Sigmoid colon (tissue), 7 donors: ENCODE data around the gene CDC14B. TPM values are rescaled to one million over a fixed set of nuclear protein-coding genes. Genes with fewer than 3 reads are reported as not detected.

Experiments used
- DNase-seq: peaks from one replicate; pipeline ENCODE4 v3.0.0-alpha.2; 2019
- H3K27ac ChIP-seq, 4 donors: fragments of 200-600 bp; sonication (generic); one replicate each; pipeline ENCODE4 v1.5.1; 2016 to 2019; ENCODE audit warnings: mild to moderate bottlenecking in 1 of 4
- H3K27me3 ChIP-seq, 3 donors: fragments of 200-600 bp; sonication (generic); one replicate each; pipeline ENCODE4 v1.5.1; 2019; ENCODE audit warnings: mild to moderate bottlenecking in 1 of 3
- H3K36me3 ChIP-seq, 4 donors: fragments of 200-600 bp; sonication (generic); one replicate each; pipeline ENCODE4 v1.5.1; 2016 to 2019
- H3K4me1 ChIP-seq, 4 donors: fragments of 200-600 bp; sonication (generic); one replicate each; pipeline ENCODE4 v1.5.1; 2017 to 2019
- H3K4me3 ChIP-seq, 4 donors: fragments of 200-600 bp; sonication (generic); one replicate each; pipeline ENCODE4 v1.5.1; 2017 to 2019; ENCODE audit warnings: mild to moderate bottlenecking in 2 of 4, moderate library complexity in 1 of 4
- H3K9me3 ChIP-seq, 4 donors: fragments of 200-600 bp in 3 of 4; sonication (generic) in 3 of 4; one replicate each; pipeline versions ENCODE4 v1.5.1 to v1.6.1; 2013 to 2019
- CTCF ChIP-seq, 4 experiments: fragments of 450-650 bp in 3 of 4; fragments of 200-600 bp in 1 of 4; IDR thresholded peaks; one replicate each; pipeline ENCODE4 v1.5.1; 2016 to 2019; ENCODE audit warnings: antibody characterized with exemption in 4 of 4, mild to moderate bottlenecking in 3 of 4, moderate library complexity in 2 of 4
- EP300 ChIP-seq, 4 donors: sonication (generic); formaldehyde crosslinking; IDR thresholded peaks; one replicate each; pipeline ENCODE4 v1.6.1; 2017; ENCODE audit warnings: antibody characterized with exemption in 4 of 4
- POLR2A ChIP-seq, 2 donors: fragments of 450-650 bp; IDR thresholded peaks; one replicate each; pipeline ENCODE4 v1.6.1; 2016; ENCODE audit warnings: antibody characterized with exemption in 2 of 2, mild to moderate bottlenecking in 2 of 2, moderate library complexity in 2 of 2
- POLR2AphosphoS5 ChIP-seq, 4 donors: sonication (generic); formaldehyde crosslinking; IDR thresholded peaks; one replicate each; pipeline ENCODE4 v1.6.1; 2017; ENCODE audit warnings: antibody characterized with exemption in 4 of 4
- WGBS, 2 donors: extraction: QIAGEN DNeasy Blood & Tissue Kit; methylation state at CpG; one replicate each; pipeline ENCODE4 v1.1.7; 2013; 5-methylcytosine and 5-hydroxymethylcytosine counted together
- intact Hi-C: fragments of 100-400 bp; cut with DNase I; formaldehyde crosslinking; loops from one replicate; pipeline ENCODE4 v1.15.1; 2023
- polyA plus RNA-seq, 3 donors: library from polyadenylated mRNA; stranded (reverse); fragments of 200-250 nt; gene quantifications; one replicate each; pipeline ENCODE4 v1.2.3, GENCODE V29; 2013
- total RNA-seq, 4 donors: library from RNA; depleted of rRNA; stranded (reverse); fragments of >200 nt; gene quantifications; one replicate each; pipeline ENCODE4 v1.1.0, GENCODE V29; 2016
- donor health status: healthy with polysubstance abuse.
- donor health status: Bipolar disorder and iron deficiency.
- donor health status: healthy.

The CDC14B gene
- total and polyA plus RNA-seq, 7 donors: 5.6 to 35.7 (median 12.5) TPM

GRCh38 chr9:96486386-96487028 lies 133.1 kb downstream of the CDC14B start:
- DNase-seq: peak; percentile 83
- peak overlapping the region; percentile 55 to 82 (median 64) for H3K27ac ChIP-seq
- no peak overlapping the region for H3K4me3 ChIP-seq
- WGBS, 2 donors: 72 to 75% methylated on average over 7 of the region's 7 CpGs
- H3K9me3 ChIP-seq: no peaks in the 10 kb centered on the region
- H3K27me3 ChIP-seq: no peaks in the 10 kb centered on the region
- peaks cover 0 to 36% (median 26%) of the 10 kb centered on the region in 4 donors for H3K4me1 ChIP-seq
- H3K36me3 ChIP-seq: peaks cover 3 to 48% (median 19%) of the 10 kb centered on the region in 4 donors
- intact Hi-C loops: no loop called here
- TF ChIP-seq POLR2AphosphoS5 (IDR thresholded peaks at IDR 0.05): peak in 3 of 4 donors; percentile 3 to 27 (median 20)
- TF ChIP-seq POLR2A (IDR thresholded peaks at IDR 0.05): no peak

GRCh38 chr9:96485280-96485679 lies 134.4 kb downstream of the CDC14B start:
- H3K4me3 ChIP-seq: no peak overlapping the region
- DNase-seq: no peak
- H3K27me3 ChIP-seq: no peaks in the 10 kb centered on the region
- TF ChIP-seq CTCF (IDR thresholded peaks at IDR 0.05): no peak
- no peak for TF ChIP-seq POLR2AphosphoS5 (IDR thresholded peaks at IDR 0.05)
- TF ChIP-seq EP300 (IDR thresholded peaks at IDR 0.05): no peak
- TF ChIP-seq POLR2A (IDR thresholded peaks at IDR 0.05): no peak
- peaks cover 3 to 35% (median 14%) of the 10 kb centered on the region in 4 donors for H3K36me3 ChIP-seq
- 96 to 98% methylated on average over 16 of the region's 16 CpGs for WGBS, 2 donors
- peak overlapping the region in 3 of 4 donors; percentile 55 to 82 (median 65) for H3K27ac ChIP-seq
- no peaks in the 10 kb centered on the region for H3K9me3 ChIP-seq
- intact Hi-C loops: no loop called here
- peaks cover 0 to 36% (median 26%) of the 10 kb centered on the region in 4 donors for H3K4me1 ChIP-seq

GRCh38 chr9:96484521-96484931 lies 135.1 kb downstream of the CDC14B start:
- Histone ChIP-seq H3K9me3 (no peaks in the 10 kb centered on the region), H3K36me3 (peaks cover 3 to 28% (median 11%) of the 10 kb centered on the region in 4 donors), H3K4me1 (peaks cover 0 to 36% (median 26%) of the 10 kb centered on the region in 4 donors), H3K4me3 (no peak overlapping the region), H3K27me3 (no peaks in the 10 kb centered on the region), H3K27ac (peak overlapping the region in 1 of 4 donors; percentile 82)
- WGBS, 2 donors: 82 to 93% methylated on average over 4 of the region's 4 CpGs
- no peak for TF ChIP-seq POLR2A (IDR thresholded peaks at IDR 0.05)
- no peak for TF ChIP-seq CTCF (IDR thresholded peaks at IDR 0.05)
- no peak for TF ChIP-seq EP300 (IDR thresholded peaks at IDR 0.05)
- intact Hi-C loops: no loop called here
- no peak for DNase-seq

GRCh38 chr9:96483733-96484390 lies 135.8 kb downstream of the CDC14B start:
- WGBS, 2 donors: 57 to 61% methylated on average over 3 of the region's 3 CpGs

More at GRCh38 chr9:96483733-96484390, 135.8 kb downstream of the CDC14B start:
- peak overlapping the region in 1 of 4 donors; percentile 82 for H3K27ac ChIP-seq
- no peaks in the 10 kb centered on the region for H3K27me3 ChIP-seq
- intact Hi-C loops: no loop called here
- no peak overlapping the region for H3K4me3 ChIP-seq
- DNase-seq: no peak
- H3K4me1 ChIP-seq: peaks cover 0 to 36% (median 26%) of the 10 kb centered on the region in 4 donors
- H3K9me3 ChIP-seq: no peaks in the 10 kb centered on the region
- TF ChIP-seq EP300 (IDR thresholded peaks at IDR 0.05) (no peak), CTCF (IDR thresholded peaks at IDR 0.05) (no peak), POLR2AphosphoS5 (IDR thresholded peaks at IDR 0.05) (no peak)
- H3K36me3 ChIP-seq: peaks cover 0 to 21% (median 6%) of the 10 kb centered on the region in 4 donors
